ENCODE results near the gene RABGAP1L. TPM values are rescaled to one million over a fixed set of nuclear protein-coding genes. Genes with fewer than 3 reads are reported as not detected.
A peak's percentile ranks its signal among the peaks of the same experiment; 100 is the strongest.
"Not testable (repeated sequence)": the region's sequence is repeated elsewhere in the genome, so short reads cannot be mapped to it uniquely, and the experiment has no call there.

RABGAP1L gene
- total RNA-seq, 1 donor from 2014 or later = 29.5 TPM

DNA sequence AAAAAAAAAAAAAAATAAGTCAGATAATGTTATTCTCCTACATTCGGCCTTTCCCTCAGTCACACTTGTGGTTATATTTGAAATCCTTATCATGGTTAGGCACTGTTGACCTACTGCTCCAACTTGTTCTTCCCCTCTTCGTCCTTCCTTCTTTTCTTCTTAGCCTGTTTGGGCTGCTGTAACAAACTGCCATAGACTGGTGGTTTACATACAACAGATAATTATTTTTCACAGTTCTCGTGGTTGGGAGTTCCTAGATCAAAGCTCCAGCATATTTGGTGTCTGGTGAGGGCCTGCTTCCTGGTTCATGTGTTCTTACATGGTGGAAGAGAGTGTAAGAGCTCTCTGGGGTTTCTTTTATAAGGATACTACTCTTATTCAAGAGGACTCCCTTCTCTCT lies 73.4 kb downstream of the RABGAP1L start:
- no peak for DNase-seq (ENCODE audit: extremely low read depth, low read depth, low spot score)

- not testable (repeated sequence) for DNase-seq (ENCODE audit: extremely low read depth, low read depth, low spot score)
Observed at GRCh38 chr1:174238845-174239501, 79.7 kb downstream of the RABGAP1L start.

DNA sequence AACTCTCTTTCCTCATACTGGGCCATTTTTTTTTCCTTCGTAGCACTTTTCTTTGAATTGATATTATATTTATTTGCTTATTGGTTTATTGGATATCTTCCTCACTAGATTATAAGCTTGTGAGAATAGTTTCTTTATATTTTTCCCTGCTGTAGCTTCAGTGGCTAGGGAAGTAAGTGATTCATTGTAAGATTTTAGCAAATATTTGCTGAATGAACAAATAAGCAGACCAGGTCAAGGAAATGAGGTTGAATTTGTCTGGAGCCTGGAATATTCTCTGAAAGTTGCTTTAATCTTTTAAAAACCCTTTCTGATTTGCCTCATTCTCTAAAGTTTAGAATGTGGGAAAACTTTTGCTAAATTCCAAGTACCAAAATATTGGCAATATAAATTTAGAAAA lies 80.2 kb downstream of the RABGAP1L start:
- no peak for DNase-seq (ENCODE audit: extremely low read depth, low read depth, low spot score)

GRCh38 chr1:174242856-174243255 lies 83.5 kb downstream of the RABGAP1L start:
- DNase-seq (ENCODE audit: extremely low read depth, low read depth, low spot score) = no peak

- DNase-seq (ENCODE audit: extremely low read depth, low read depth, low spot score) = no peak
Observed at GRCh38 chr1:174243451-174244000, 84.2 kb downstream of the RABGAP1L start.

- no peak for DNase-seq (ENCODE audit: extremely low read depth, low read depth, low spot score)
Observed at GRCh38 chr1:174244017-174244416, 84.7 kb downstream of the RABGAP1L start.

DNA sequence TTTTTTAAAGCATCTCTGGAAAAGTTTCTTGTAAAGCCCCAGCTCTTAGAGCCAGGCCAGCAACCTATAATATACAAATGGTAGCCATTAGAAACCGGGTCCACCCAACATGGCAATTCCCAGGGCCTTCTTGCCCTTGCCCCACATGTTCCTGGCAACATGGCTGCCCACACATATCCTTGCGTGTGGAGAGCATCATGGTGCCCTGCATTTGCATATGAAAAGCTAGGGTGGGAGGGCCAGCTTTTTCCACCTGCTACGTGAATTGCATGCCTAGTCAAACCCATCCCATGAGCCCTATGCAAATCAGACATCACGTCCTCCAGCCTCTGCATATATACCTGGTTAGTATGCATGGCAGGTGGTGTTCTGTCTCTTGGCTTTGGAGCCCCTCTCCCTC lies 88.2 kb downstream of the RABGAP1L start:
- no peak for DNase-seq (ENCODE audit: extremely low read depth, low read depth, low spot score)

- no peak for DNase-seq (ENCODE audit: extremely low read depth, low read depth, low spot score)
Observed at GRCh38 chr1:174248041-174248440, 88.7 kb downstream of the RABGAP1L start.

- not testable (repeated sequence) for DNase-seq (ENCODE audit: extremely low read depth, low read depth, low spot score)
Observed at GRCh38 chr1:174256386-174256785, 97.1 kb downstream of the RABGAP1L start.

GRCh38 chr1:174258148-174258550 lies 98.8 kb downstream of the RABGAP1L start:
- DNase-seq (ENCODE audit: extremely low read depth, low read depth, low spot score) = peak; percentile 29

- peak; percentile 44 for DNase-seq (ENCODE audit: extremely low read depth, low read depth, low spot score)
Observed at GRCh38 chr1:174262349-174263241, 103.3 kb downstream of the RABGAP1L start.

DNA sequence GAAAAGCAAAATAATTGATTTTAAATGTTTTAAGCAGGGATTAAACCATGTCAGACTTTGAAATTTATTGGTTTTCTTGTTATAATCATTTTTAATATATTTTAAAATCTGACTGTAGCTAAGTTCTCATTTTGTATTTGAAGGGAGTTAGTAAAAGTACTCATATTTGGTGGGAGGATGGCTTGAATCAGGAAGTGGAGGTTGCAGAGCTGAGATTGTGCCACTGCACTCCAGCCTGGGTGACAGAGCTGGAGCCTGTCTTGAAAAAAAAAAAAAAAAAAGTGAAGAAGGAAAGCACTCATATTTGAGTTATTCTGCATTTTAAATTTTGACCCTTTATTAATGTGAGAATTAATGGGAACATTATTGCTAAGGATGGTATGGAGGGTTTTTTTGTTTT lies 106.0 kb downstream of the RABGAP1L start:
- no peak for DNase-seq (ENCODE audit: extremely low read depth, low read depth, low spot score)

DNA sequence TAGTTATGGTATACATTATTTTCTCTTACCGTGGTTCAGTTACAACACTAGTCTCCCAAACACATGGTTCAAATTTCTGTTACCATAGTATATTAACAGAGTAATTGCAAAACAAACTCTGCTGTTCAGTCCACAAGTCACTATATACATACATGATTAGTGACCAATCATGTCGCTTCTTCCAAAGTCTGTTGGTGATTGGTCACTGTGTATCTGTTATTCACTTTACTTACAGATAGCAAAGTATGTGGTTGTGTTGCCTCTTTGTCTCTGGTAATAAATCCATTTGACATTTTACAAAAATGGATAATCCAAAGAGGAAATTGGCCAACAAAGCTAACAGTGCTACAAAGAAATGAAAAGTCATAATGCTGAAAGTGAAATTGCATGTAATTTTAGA lies 107.2 kb downstream of the RABGAP1L start:
- no peak for DNase-seq (ENCODE audit: extremely low read depth, low read depth, low spot score)

- DNase-seq (ENCODE audit: extremely low read depth, low read depth, low spot score) = no peak
Observed at GRCh38 chr1:174266991-174267612, 107.8 kb downstream of the RABGAP1L start.

DNA sequence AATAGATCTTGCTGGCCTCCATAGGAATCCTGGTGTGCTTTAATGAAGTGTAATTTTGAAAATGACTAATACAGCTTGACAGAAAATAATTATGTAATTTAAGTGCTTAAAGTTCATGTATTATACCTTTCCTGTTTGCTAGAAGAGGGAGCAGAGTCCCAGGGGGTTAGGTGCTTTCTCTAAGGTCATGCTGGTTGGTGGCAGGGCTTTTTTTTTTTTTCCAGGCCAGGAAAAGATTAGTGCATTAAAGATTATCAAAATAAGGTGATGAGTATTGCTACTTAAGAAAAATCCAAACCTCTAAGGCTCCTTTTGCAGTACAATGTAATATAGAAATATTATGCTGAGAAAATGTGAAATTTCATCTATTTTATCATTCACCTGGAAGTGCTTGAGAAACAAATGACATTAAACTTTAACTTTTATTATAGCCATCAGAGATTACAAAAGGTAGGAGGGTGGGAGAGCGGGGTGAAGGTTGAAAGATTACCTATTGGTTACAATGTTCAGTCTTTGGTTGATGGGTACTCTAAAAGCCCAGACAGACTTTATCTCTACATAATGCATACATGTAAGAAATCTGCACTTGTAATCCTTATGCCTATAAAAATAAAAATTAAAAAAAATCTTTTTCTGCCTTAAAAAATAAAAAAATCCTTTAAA lies 110.8 kb downstream of the RABGAP1L start:
- DNase-seq (ENCODE audit: extremely low read depth, low read depth, low spot score) = no peak

GRCh38 chr1:174273190-174273589 lies 113.9 kb downstream of the RABGAP1L start:
- no peak for DNase-seq (ENCODE audit: extremely low read depth, low read depth, low spot score)

DNA sequence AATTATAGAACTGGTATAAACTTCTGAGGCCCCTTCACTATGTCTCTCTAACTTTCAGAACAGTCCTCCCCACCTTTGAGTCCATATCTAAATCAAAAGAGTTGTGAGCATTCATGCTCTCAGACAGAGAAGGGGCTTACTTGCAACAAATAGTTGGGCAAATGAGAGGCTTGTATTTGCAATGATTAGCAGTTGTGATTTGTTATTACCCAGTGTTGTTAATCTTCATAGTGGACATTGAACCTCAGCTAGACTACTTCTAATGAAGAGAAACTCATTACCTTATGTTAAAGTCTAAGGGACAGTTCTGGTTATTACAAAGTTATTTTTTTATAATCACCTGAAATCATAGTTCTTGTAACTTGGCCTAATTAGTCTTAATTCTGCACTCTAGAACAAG lies 114.5 kb downstream of the RABGAP1L start:
- no peak for DNase-seq (ENCODE audit: extremely low read depth, low read depth, low spot score)

DNA sequence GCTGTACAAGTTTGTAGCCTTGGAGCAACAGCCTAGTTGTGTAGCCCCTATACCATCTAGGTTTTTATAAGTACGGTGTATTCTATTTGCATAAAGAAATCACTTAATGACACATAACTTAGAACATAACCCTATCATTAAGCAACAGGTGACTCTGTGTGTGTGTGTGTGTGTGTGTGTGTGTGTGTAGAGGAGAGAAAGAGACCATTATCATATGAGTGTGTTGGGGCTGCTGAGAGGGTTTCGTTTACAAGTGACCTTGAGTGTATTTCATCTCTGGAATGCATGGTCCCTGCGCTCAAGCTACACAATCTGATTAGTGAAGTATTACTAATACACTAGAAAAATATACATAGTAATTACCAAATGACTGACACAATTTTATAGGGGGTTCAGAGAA lies 115.1 kb downstream of the RABGAP1L start:
- DNase-seq (ENCODE audit: extremely low read depth, low read depth, low spot score) = no peak

DNA sequence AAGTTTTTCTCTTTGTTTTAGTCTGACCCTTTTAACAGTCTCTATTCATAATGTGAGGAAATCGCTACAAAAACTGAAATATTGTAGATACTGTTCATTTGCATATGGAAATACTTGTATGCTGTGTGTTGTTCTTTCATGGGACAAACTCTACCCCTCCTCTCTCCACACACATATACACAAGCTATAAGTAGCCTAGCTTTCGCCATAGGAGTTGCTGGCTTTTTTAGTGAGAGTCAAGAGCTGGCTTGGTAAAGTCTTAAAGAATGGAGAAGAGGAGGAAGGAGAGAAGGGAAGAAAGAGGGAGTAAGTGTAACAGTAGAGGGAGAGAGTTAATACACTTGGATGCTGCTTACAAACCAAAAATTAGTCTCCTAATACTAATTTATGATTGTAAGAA lies 115.6 kb downstream of the RABGAP1L start:
- no peak for DNase-seq (ENCODE audit: extremely low read depth, low read depth, low spot score)

GRCh38 chr1:174276087-174276486 lies 116.8 kb downstream of the RABGAP1L start:
- DNase-seq (ENCODE audit: extremely low read depth, low read depth, low spot score) = no peak

- DNase-seq (ENCODE audit: extremely low read depth, low read depth, low spot score) = no peak
Observed at GRCh38 chr1:174284052-174284451, 124.7 kb downstream of the RABGAP1L start.
